H9 (cell line): ENCODE results near the gene DYTN. TPM values are rescaled to one million over a fixed set of nuclear protein-coding genes. Genes with fewer than 3 reads are reported as not detected.

Source experiments
- DNase-seq: peaks from one replicate; pipeline ENCODE4 v3.0.0-alpha.2; 2017
- H2AFZ ChIP-seq: one replicate; pipeline ENCODE4 v1.6.1; 2013; ENCODE audit warnings: mild to moderate bottlenecking, low read length, control low read depth, moderate library complexity
- H2AK5ac ChIP-seq: 2 replicates; pipeline ENCODE4 v1.6.1; 2013; ENCODE audit warnings: low read length, control low read depth, mixed read lengths; ENCODE audit not compliant: insufficient read length
- H2BK120ac ChIP-seq: one replicate; pipeline ENCODE4 v1.6.1; 2013; ENCODE audit warnings: low read depth, mild to moderate bottlenecking, low read length, control low read depth, inconsistent platforms; ENCODE audit not compliant: poor library complexity, severe bottlenecking
- H2BK12ac ChIP-seq: 2 replicates; pipeline ENCODE4 v1.6.1; 2013; ENCODE audit warnings: low read length, control low read depth, mixed read lengths, low read depth; ENCODE audit not compliant: insufficient read length
- H2BK15ac ChIP-seq: 2 replicates; pipeline ENCODE4 v1.6.1; 2013; ENCODE audit warnings: low read depth, low read length, control low read depth
- H2BK20ac ChIP-seq: one replicate; pipeline ENCODE4 v1.6.1; 2013; ENCODE audit warnings: low read depth, mild to moderate bottlenecking, low read length, control low read depth, inconsistent platforms; ENCODE audit not compliant: poor library complexity, severe bottlenecking
- H2BK5ac ChIP-seq: 2 replicates; pipeline ENCODE4 v1.6.1; 2013; ENCODE audit warnings: low read length, control low read depth, mixed read lengths; ENCODE audit not compliant: insufficient read length
- H3K14ac ChIP-seq: 2 replicates; pipeline ENCODE4 v1.6.1; 2013; ENCODE audit warnings: low read length, control low read depth; ENCODE audit not compliant: insufficient read depth
- H3K18ac ChIP-seq: 2 replicates; pipeline ENCODE4 v1.6.1; 2013; ENCODE audit warnings: low read depth, mild to moderate bottlenecking, mixed read lengths, low read length, control low read depth; ENCODE audit not compliant: insufficient read length
- H3K23ac ChIP-seq: 2 replicates; pipeline ENCODE4 v1.6.1; 2013; ENCODE audit warnings: low read length, control low read depth, mixed read lengths, low read depth; ENCODE audit not compliant: insufficient read length
- H3K23me2 ChIP-seq: 2 replicates; pipeline ENCODE4 v1.6.1; 2013; ENCODE audit warnings: low read depth, mild to moderate bottlenecking, mixed read lengths, low read length, control low read depth; ENCODE audit not compliant: insufficient read length, poor library complexity, severe bottlenecking
- H3K27ac ChIP-seq: 2 replicates; pipeline ENCODE4 v1.5.1; 2013; ENCODE audit warnings: low read length, control low read depth, mixed read lengths, low read depth; ENCODE audit not compliant: insufficient read length
- H3K27me3 ChIP-seq: 2 replicates; pipeline ENCODE4 v1.6.1; 2013; ENCODE audit warnings: low read length, control low read depth, inconsistent platforms; ENCODE audit not compliant: insufficient read depth
- H3K4ac ChIP-seq: 2 replicates; pipeline ENCODE4 v1.6.1; 2013; ENCODE audit warnings: low read depth, mild to moderate bottlenecking, control low read depth, inconsistent platforms, low read length, moderate library complexity
- H3K4me1 ChIP-seq: 2 replicates; pipeline ENCODE4 v1.6.1; 2013; ENCODE audit warnings: low read length, control low read depth, inconsistent platforms; ENCODE audit not compliant: insufficient read depth
- H3K4me2 ChIP-seq: 2 replicates; pipeline ENCODE4 v1.6.1; 2013; ENCODE audit warnings: low read length, control low read depth, mixed read lengths; ENCODE audit not compliant: insufficient read length, insufficient read depth
- H3K56ac ChIP-seq: 2 replicates; pipeline ENCODE4 v1.6.1; 2013; ENCODE audit warnings: low read depth, mild to moderate bottlenecking, mixed read lengths, low read length, control low read depth; ENCODE audit not compliant: insufficient read length
- H3K79me1 ChIP-seq: 2 replicates; pipeline ENCODE4 v1.6.1; 2013; ENCODE audit warnings: low read depth, mild to moderate bottlenecking, moderate library complexity, low read length, control low read depth, inconsistent platforms; ENCODE audit not compliant: insufficient read depth, poor library complexity, severe bottlenecking
- H3K79me2 ChIP-seq: 2 replicates; pipeline ENCODE4 v1.6.1; 2013; ENCODE audit warnings: low read length, control low read depth, inconsistent platforms; ENCODE audit not compliant: insufficient read depth
- H3K9ac ChIP-seq: 2 replicates; pipeline ENCODE4 v1.6.1; 2013; ENCODE audit warnings: low read length, control low read depth, mixed read lengths; ENCODE audit not compliant: insufficient read length; ENCODE audit errors: extremely low read depth
- H3K9me3 ChIP-seq: one replicate; pipeline ENCODE4 v1.6.1; 2013; ENCODE audit warnings: low read depth, low read length, inconsistent platforms; ENCODE audit not compliant: control insufficient read depth
- H3T11ph ChIP-seq: one replicate; pipeline ENCODE4 v1.6.1; 2013; ENCODE audit warnings: mild to moderate bottlenecking, low read length, control low read depth, inconsistent platforms
- H4K20me1 ChIP-seq: one replicate; pipeline ENCODE4 v1.6.1; 2013; ENCODE audit not compliant: control insufficient read depth, insufficient read length, insufficient read depth
- H4K5ac ChIP-seq: 2 replicates; pipeline ENCODE4 v1.6.1; 2013; ENCODE audit warnings: low read depth, mild to moderate bottlenecking, mixed read lengths, low read length, control low read depth; ENCODE audit not compliant: insufficient read length
- H4K8ac ChIP-seq: replicated peaks from 2 replicates; pipeline ENCODE4 v1.6.1; 2013; ENCODE audit warnings: low read length, control low read depth, mixed read lengths, low read depth; ENCODE audit not compliant: insufficient read length
- H4K91ac ChIP-seq: 2 replicates; pipeline ENCODE4 v1.6.1; 2013; ENCODE audit warnings: low read depth, mild to moderate bottlenecking, moderate library complexity, mixed read lengths, low read length, control low read depth; ENCODE audit not compliant: insufficient read length
- H3K27ac Mint-ChIP-seq, 3 experiments: 2 replicates in 2 of 3; 3 replicates in 1 of 3; pipeline ENCODE4 v1.8.0; 2020 to 2021; ENCODE audit warnings: mixed read lengths in 3 of 3, mild to moderate bottlenecking in 1 of 3, moderate library complexity in 1 of 3
- H3K27me3 Mint-ChIP-seq: 2 replicates; pipeline ENCODE4 v1.8.0; 2021; ENCODE audit warnings: low read depth, mild to moderate bottlenecking, moderate library complexity, mixed read lengths
- H3K36me3 Mint-ChIP-seq, 3 experiments: 2 replicates in 2 of 3; 3 replicates in 1 of 3; pipeline ENCODE4 v1.8.0; 2020 to 2021; ENCODE audit warnings: low read depth in 3 of 3, mixed read lengths in 3 of 3; ENCODE audit not compliant: insufficient read depth in 1 of 3
- H3K4me1 Mint-ChIP-seq, 2 experiments: 2 replicates each; pipeline ENCODE4 v1.8.0; 2020; ENCODE audit warnings: mixed read lengths in 2 of 2
- H3K4me3 Mint-ChIP-seq, 2 experiments: 2 replicates in 1 of 2; 3 replicates in 1 of 2; pipeline ENCODE4 v1.8.0; 2020 to 2021; ENCODE audit warnings: mild to moderate bottlenecking in 2 of 2, mixed read lengths in 2 of 2, moderate library complexity in 1 of 2
- H3K9me3 Mint-ChIP-seq, 2 experiments: 2 replicates in 1 of 2; 3 replicates in 1 of 2; pipeline ENCODE4 v1.8.0; 2020; ENCODE audit warnings: mild to moderate bottlenecking in 2 of 2, mixed read lengths in 2 of 2, moderate library complexity in 1 of 2
- CTCF ChIP-seq: fragments of 200-600 bp; sonication (generic); conservative IDR thresholded peaks from 3 replicates; pipeline ENCODE4 v1.8.0; 2021; ENCODE audit warnings: antibody characterized with exemption, mild to moderate bottlenecking
- WGBS: extraction: QIAGEN DNeasy Blood & Tissue Kit; methylation state at CpG from one replicate; pipeline ENCODE4 v1.1.7; 2013; ENCODE audit warnings: missing lambda C conversion rate, low lambda C conversion rate, mixed read lengths; ENCODE audit not compliant: insufficient read length; ENCODE audit errors: extremely low coverage; 5-methylcytosine and 5-hydroxymethylcytosine counted together
- total RNA-seq: library from RNA; stranded (reverse); gene quantifications from 2 replicates; pipeline ENCODE4 v1.2.1, GENCODE V29; 2021

Gene DYTN
- total RNA-seq, 1 experiment from 2014 or later = not detected

GRCh38 chr2:206639636-206640035, 78.6 kb downstream of the DYTN start:
- H3K14ac ChIP-seq = no peak overlapping the region
- no peak overlapping the region for H3K4me2 ChIP-seq
- no peak overlapping the region for H3K4ac ChIP-seq
- no peaks in the 10 kb centered on the region for H3K4me1 ChIP-seq
- H2BK15ac ChIP-seq = no peak overlapping the region
- no peak for DNase-seq
- no peak overlapping the region for H3K4me3 Mint-ChIP-seq
- H2BK5ac ChIP-seq = no peak overlapping the region
- no peaks in the 10 kb centered on the region for H4K20me1 ChIP-seq
- no peak overlapping the region for H3K23ac ChIP-seq
- no peak overlapping the region for H3K9ac ChIP-seq
- H3K27ac Mint-ChIP-seq = no peak overlapping the region
- H3K4me1 Mint-ChIP-seq = peaks cover 0 to 9% of the 10 kb centered on the region in 2 experiments; a peak in 3 of 4 replicates
- H3K36me3 Mint-ChIP-seq = no peaks in the 10 kb centered on the region
- no peak overlapping the region for H2AK5ac ChIP-seq
- H2AFZ ChIP-seq = no peak overlapping the region
- H3T11ph ChIP-seq = no peak overlapping the region
- H3K27me3 ChIP-seq = peaks cover 19% of the 10 kb centered on the region; the same call in 1 of the 2 replicates
- H3K79me1 ChIP-seq = no peaks in the 10 kb centered on the region
- H3K79me2 ChIP-seq = no peaks in the 10 kb centered on the region
- H3K23me2 ChIP-seq = peaks cover 9% of the 10 kb centered on the region
- TF ChIP-seq CTCF = no peak
- H4K91ac ChIP-seq = no peak overlapping the region
- no peak overlapping the region for H4K5ac ChIP-seq
- no CpG with 5 or more reads among the region's 2 CpGs for WGBS
- no peak overlapping the region for H3K56ac ChIP-seq
- no peak overlapping the region for H4K8ac ChIP-seq
- no peak overlapping the region for H3K18ac ChIP-seq
- peaks cover 10% of the 10 kb centered on the region for H3K27me3 Mint-ChIP-seq
- H2BK120ac ChIP-seq = no peak overlapping the region
- H2BK20ac ChIP-seq = no peak overlapping the region
- no peaks in the 10 kb centered on the region for H3K9me3 Mint-ChIP-seq
- no peak overlapping the region for H3K27ac ChIP-seq
- H3K9me3 ChIP-seq = no peaks in the 10 kb centered on the region
- no peak overlapping the region for H2BK12ac ChIP-seq
